AG10803 (cell line): ENCODE results near the gene TMEM54.

Source experiments
- DNase-seq: peaks from one replicate; pipeline ENCODE4 v3.0.0; 2010; ENCODE audit warnings: low read depth
- H3K4me3 ChIP-seq: 2 replicates; pipeline ENCODE4 v1.5.1; 2011; ENCODE audit warnings: mild to moderate bottlenecking, low read length, control low read depth
- CTCF ChIP-seq: conservative IDR thresholded peaks from 2 replicates; pipeline ENCODE4 v1.5.1; 2011; ENCODE audit warnings: mild to moderate bottlenecking, low read length, control low read depth, inconsistent platforms

Gene TMEM54

GRCh38 chr1:32899586-32900296 is 1.4 kb downstream of the TMEM54 start:
- no peak overlapping the region for H3K4me3 ChIP-seq
- DNase-seq: no peak

GRCh38 chr1:32898958-32899357 is 2.2 kb downstream of the TMEM54 start:
- no peak for TF ChIP-seq CTCF
- no peak for DNase-seq

More at GRCh38 chr1:32899586-32900296, 1.4 kb downstream of the TMEM54 start:
- TF ChIP-seq CTCF: no peak

GRCh38 chr1:32898056-32898455 is 3.1 kb downstream of the TMEM54 start:
- no peak overlapping the region for H3K4me3 ChIP-seq
- DNase-seq: no peak
- no peak for TF ChIP-seq CTCF

More at GRCh38 chr1:32898958-32899357, 2.2 kb downstream of the TMEM54 start:
- H3K4me3 ChIP-seq: no peak overlapping the region

- H3K4me3 ChIP-seq: no peak overlapping the region
- TF ChIP-seq CTCF: no peak
- DNase-seq: no peak
These were observed 3.8 kb downstream of the TMEM54 start for GRCh38 chr1:32897082-32898049.

GRCh38 chr1:32896451-32896850 is 4.7 kb downstream of the TMEM54 start:
- TF ChIP-seq CTCF: no peak
- no peak for DNase-seq
- no peak overlapping the region for H3K4me3 ChIP-seq

GRCh38 chr1:32895325-32896215 is 5.6 kb downstream of the TMEM54 start:
- no peak overlapping the region for H3K4me3 ChIP-seq
- no peak for TF ChIP-seq CTCF
- no peak for DNase-seq
